ENCODE data around the gene AGAP3.

The AGAP3 gene

GRCh38 chr7:151167197-151167961, 81.1 kb downstream of the AGAP3 start, which contains the start of gene GBX1:
Gene GBX1, minus strand, starts transcription at chr7:151167694. Its CDS starts 146 bp downstream, at chr7:151167548.
- peak; percentile 27 for DNase-seq

- peak; percentile 32 for DNase-seq
These were observed 81.9 kb downstream of the AGAP3 start for GRCh38 chr7:151168003-151168786.

- no peak for DNase-seq
These were observed 82.5 kb downstream of the AGAP3 start for GRCh38 chr7:151168787-151169162.

GRCh38 chr7:151172273-151173141, 86.2 kb downstream of the AGAP3 start:
- DNase-seq: peak; percentile 65

- DNase-seq: no peak
These were observed 87.3 kb downstream of the AGAP3 start for GRCh38 chr7:151173386-151174245.

GRCh38 chr7:151174246-151175046, 88.2 kb downstream of the AGAP3 start:
- DNase-seq: no peak

- no peak for DNase-seq
These were observed 88.9 kb downstream of the AGAP3 start for GRCh38 chr7:151175047-151175792.

- DNase-seq: no peak
These were observed 89.6 kb downstream of the AGAP3 start for GRCh38 chr7:151175793-151176311.

GRCh38 chr7:151176401-151176800, 90.1 kb downstream of the AGAP3 start:
- DNase-seq: no peak

- no peak for DNase-seq
These were observed 91.0 kb downstream of the AGAP3 start for GRCh38 chr7:151177310-151177709.

GRCh38 chr7:151178236-151178635, 92.0 kb downstream of the AGAP3 start:
- no peak for DNase-seq

GRCh38 chr7:151178831-151179230, 92.6 kb downstream of the AGAP3 start:
- no peak for DNase-seq

- DNase-seq: peak; percentile 29
These were observed 93.1 kb downstream of the AGAP3 start for GRCh38 chr7:151179287-151179860.

- DNase-seq: no peak
These were observed 93.7 kb downstream of the AGAP3 start for GRCh38 chr7:151179946-151180345.

- no peak for DNase-seq
These were observed 94.7 kb downstream of the AGAP3 start for GRCh38 chr7:151181011-151181431.

- DNase-seq: no peak
These were observed 99.7 kb downstream of the AGAP3 start for GRCh38 chr7:151185762-151186639.

GRCh38 chr7:151186640-151187408, 100.5 kb downstream of the AGAP3 start, which contains the start of gene ASB10:
Gene ASB10, minus strand, starts transcription at chr7:151187250. Its CDS starts 120 bp downstream, at chr7:151187130.
- no peak for DNase-seq

Data from NCI-H1694 (cell line).